MCF 10A (cell line): ENCODE measurements around the gene PYCARD. TPM values are rescaled to one million over a fixed set of nuclear protein-coding genes. Genes with fewer than 3 reads are reported as not detected.

ENCODE experiments used
- BruUV-seq: library from RNA; stranded (reverse); fragments of 400-500 nt; replicated peaks from 2 replicates; lab custom pipeline; 2021; lab: Mats Ljungman, UMichigan
- CTCF ChIA-PET: fragments of 300-600 bp; sonication (Branson Sonifier 250); formaldehyde crosslinking; extraction: SDS; loops from one replicate; lab custom pipeline; 2021; ENCODE audit warnings: antibody characterized with exemption, inconsistent platforms; lab: Yijun Ruan, JAX
- POLR2A ChIA-PET: fragments of 300-600, 350-650 bp; sonication (Branson Sonifier 250); formaldehyde crosslinking; extraction: SDS; loops from one replicate; lab custom pipeline; 2020; ENCODE audit warnings: antibody characterized with exemption, inconsistent platforms; lab: Yijun Ruan, JAX
- DNase-seq: peaks from one replicate; pipeline ENCODE4 v3.0.0-alpha.2; 2018; ENCODE audit not compliant: unreplicated experiment
- H3K27ac Mint-ChIP-seq: one replicate; pipeline ENCODE4 v1.8.0; 2022; ENCODE audit warnings: mild to moderate bottlenecking, low read depth, mixed read lengths; ENCODE audit not compliant: unreplicated experiment
- H3K27me3 Mint-ChIP-seq: one replicate; pipeline ENCODE4 v1.8.0; 2022; ENCODE audit warnings: mixed read lengths; ENCODE audit not compliant: insufficient read depth, unreplicated experiment
- H3K36me3 Mint-ChIP-seq: one replicate; pipeline ENCODE4 v1.8.0; 2022; ENCODE audit warnings: mild to moderate bottlenecking, moderate library complexity, mixed read lengths; ENCODE audit not compliant: insufficient read depth, unreplicated experiment
- H3K4me1 Mint-ChIP-seq: one replicate; pipeline ENCODE4 v1.8.0; 2022; ENCODE audit warnings: mixed read lengths; ENCODE audit not compliant: insufficient read depth, unreplicated experiment
- H3K4me3 Mint-ChIP-seq: one replicate; pipeline ENCODE4 v1.8.0; 2022; ENCODE audit warnings: mild to moderate bottlenecking, moderate library complexity, mixed read lengths; ENCODE audit not compliant: unreplicated experiment
- H3K9me3 Mint-ChIP-seq: one replicate; pipeline ENCODE4 v1.8.0; 2022; ENCODE audit warnings: mixed read lengths; ENCODE audit not compliant: unreplicated experiment
- CTCF ChIP-seq: fragments of 200-600 bp; IDR thresholded peaks from one replicate; pipeline ENCODE4 v1.8.0; 2022; ENCODE audit warnings: antibody characterized with exemption, mild to moderate bottlenecking; ENCODE audit not compliant: unreplicated experiment
- intact Hi-C: fragments of 100-400 bp; cut with micrococcal nuclease; formaldehyde crosslinking; loops from 2 replicates; pipeline ENCODE4 v1.14.1; 2022
- total RNA-seq: library from RNA; stranded (reverse); gene quantifications from 2 replicates; pipeline ENCODE4 v1.2.3, GENCODE V29; 2022

The PYCARD gene
- total RNA-seq, 1 experiment from 2014 or later, result 0.47 TPM

DNA sequence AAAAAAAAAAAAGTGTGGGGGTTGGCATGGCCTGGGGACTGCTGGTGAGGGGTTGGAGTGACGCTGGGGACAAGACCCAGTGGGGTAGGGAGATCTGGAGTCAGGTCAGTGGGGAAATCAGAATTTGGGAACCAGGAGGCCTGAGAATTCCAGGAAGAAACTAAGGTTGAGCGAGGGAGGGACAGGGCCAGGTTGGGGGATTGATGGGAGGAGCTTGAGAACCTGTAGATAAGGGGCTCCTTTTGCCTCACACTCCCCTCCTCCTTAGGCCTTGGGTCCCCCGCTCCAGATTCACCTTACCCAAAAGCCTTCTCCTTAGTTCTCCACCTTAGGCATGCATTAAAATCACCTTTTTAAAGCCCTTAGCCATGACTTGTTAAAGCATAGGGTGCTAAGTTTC lies 22.6 kb upstream of the PYCARD start:
- H3K27me3 Mint-ChIP-seq, result peaks cover 12% of the 10 kb centered on the region
- POLR2A ChIA-PET, result interaction anchor here (0.7 kb wide), 1 partner anchor 132 kb away, joined by 3 read pairs; no protein-coding TSS in a partner anchor
- TF ChIP-seq CTCF, result no peak
- CTCF ChIA-PET, result no interaction called here
- no peaks in the 10 kb centered on the region for H3K9me3 Mint-ChIP-seq
- DNase-seq, result no peak
- H3K27ac Mint-ChIP-seq, result no peak overlapping the region
- intact Hi-C loops, result no loop called here
- H3K4me3 Mint-ChIP-seq, result no peak overlapping the region
- no peaks in the 10 kb centered on the region for H3K36me3 Mint-ChIP-seq
- no peaks in the 10 kb centered on the region for H3K4me1 Mint-ChIP-seq
- BruUV-seq, result no TSS peak

DNA sequence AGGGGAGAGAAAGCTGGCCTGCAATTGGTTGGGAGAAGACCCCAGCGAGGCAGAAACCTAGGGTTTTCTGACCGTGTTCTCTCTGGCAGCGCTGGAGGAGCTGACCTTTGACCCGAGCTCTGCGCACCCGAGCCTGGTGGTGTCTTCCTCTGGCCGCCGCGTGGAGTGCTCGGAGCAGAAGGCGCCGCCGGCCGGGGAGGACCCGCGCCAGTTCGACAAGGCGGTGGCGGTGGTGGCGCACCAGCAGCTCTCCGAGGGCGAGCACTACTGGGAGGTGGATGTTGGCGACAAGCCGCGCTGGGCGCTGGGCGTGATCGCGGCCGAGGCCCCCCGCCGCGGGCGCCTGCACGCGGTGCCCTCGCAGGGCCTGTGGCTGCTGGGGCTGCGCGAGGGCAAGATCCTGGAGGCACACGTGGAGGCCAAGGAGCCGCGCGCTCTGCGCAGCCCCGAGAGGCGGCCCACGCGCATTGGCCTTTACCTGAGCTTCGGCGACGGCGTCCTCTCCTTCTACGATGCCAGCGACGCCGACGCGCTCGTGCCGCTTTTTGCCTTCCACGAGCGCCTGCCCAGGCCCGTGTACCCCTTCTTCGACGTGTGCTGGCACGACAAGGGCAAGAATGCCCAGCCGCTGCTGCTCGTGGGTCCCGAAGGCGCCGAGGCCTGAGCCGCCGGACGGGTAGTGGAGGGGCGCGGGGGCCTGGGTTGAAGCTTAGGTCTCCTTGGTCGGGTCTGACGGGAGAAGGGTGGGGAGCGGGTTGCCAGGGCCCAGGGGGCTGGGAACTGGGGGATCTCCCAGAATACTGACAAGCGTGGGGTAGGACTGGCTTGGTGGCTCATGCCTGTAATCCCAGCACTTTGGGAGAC lies 21.8 kb upstream of the PYCARD start:
- ChIA-PET CTCF (no interaction called here), POLR2A (no interaction called here)
- Mint-ChIP-seq H3K9me3 (no peaks in the 10 kb centered on the region), H3K27me3 (peaks cover 12% of the 10 kb centered on the region), H3K36me3 (no peaks in the 10 kb centered on the region), H3K4me1 (no peaks in the 10 kb centered on the region), H3K4me3 (no peak overlapping the region), H3K27ac (no peak overlapping the region)
- no TSS peak for BruUV-seq
- DNase-seq, result no peak
- intact Hi-C loops, result no loop called here
- no peak for TF ChIP-seq CTCF

GRCh38 chr16:31223044-31223443 lies 20.5 kb upstream of the PYCARD start:
- intact Hi-C loops, result no loop called here
- Mint-ChIP-seq H3K4me3 (no peak overlapping the region), H3K27me3 (peaks cover 12% of the 10 kb centered on the region), H3K4me1 (no peaks in the 10 kb centered on the region), H3K9me3 (no peaks in the 10 kb centered on the region), H3K36me3 (no peaks in the 10 kb centered on the region), H3K27ac (no peak overlapping the region)
- ChIA-PET POLR2A (no interaction called here), CTCF (interaction anchor here (0.5 kb wide), 1 partner anchor 195 kb away, joined by 3 read pairs; no protein-coding TSS in a partner anchor)
- no peak for TF ChIP-seq CTCF
- DNase-seq, result no peak
- BruUV-seq, result no TSS peak

- ChIA-PET POLR2A (no interaction called here), CTCF (no interaction called here)
- Mint-ChIP-seq H3K27ac (no peak overlapping the region), H3K4me1 (no peaks in the 10 kb centered on the region), H3K27me3 (peaks cover 20% of the 10 kb centered on the region), H3K36me3 (no peaks in the 10 kb centered on the region), H3K9me3 (no peaks in the 10 kb centered on the region), H3K4me3 (no peak overlapping the region)
- no peak for TF ChIP-seq CTCF
- intact Hi-C loops, result no loop called here
- BruUV-seq, result no TSS peak
- DNase-seq, result no peak
Observed at GRCh38 chr16:31221357-31222160, 19.0 kb upstream of the PYCARD start.
